Upper lobe of right lung (tissue), 1 donor: ENCODE data around the gene PIP5KL1. TPM values are rescaled to one million over a fixed set of nuclear protein-coding genes. Genes with fewer than 3 reads are reported as not detected.
A peak's percentile ranks its signal among the peaks of the same experiment; 100 is the strongest.

Experiments
- ATAC-seq: fragments of 200-7000 bp; cut with Tn5 transposase; one replicate; pipeline ENCODE4 v1.9.1; 2020; ENCODE audit warnings: mild to moderate bottlenecking, moderate library complexity
- DNase-seq: peaks from one replicate; pipeline ENCODE4 v3.0.0-alpha.2; 2020
- H3K27ac ChIP-seq: fragments of 200-600 bp; one replicate; pipeline ENCODE4 v1.8.0; 2022
- H3K27me3 ChIP-seq: fragments of 200-600 bp; one replicate; pipeline ENCODE4 v1.8.0; 2022; ENCODE audit warnings: mild to moderate bottlenecking
- H3K36me3 ChIP-seq: fragments of 200-600 bp; one replicate; pipeline ENCODE4 v1.8.0; 2022
- H3K4me1 ChIP-seq: fragments of 200-600 bp; one replicate; pipeline ENCODE4 v1.8.0; 2022
- H3K4me3 ChIP-seq: fragments of 200-600 bp; one replicate; pipeline ENCODE4 v1.8.0; 2022; ENCODE audit warnings: mild to moderate bottlenecking
- H3K9me3 ChIP-seq: fragments of 200-600 bp; one replicate; pipeline ENCODE4 v1.8.0; 2022
- intact Hi-C: fragments of 100-400 bp; cut with DNase I; formaldehyde crosslinking; loops from one replicate; pipeline ENCODE4 v1.11.0; 2022
- total RNA-seq: library from RNA; stranded (reverse); fragmentation: NEBNext Ultra II Directional; extraction: Animal tissue kit (Norgen Biotek cat#: 25700); gene quantifications from one replicate; pipeline ENCODE4 v1.2.1, GENCODE V29; 2021
- TF ChIP-seq, protein P1 (sequence below): fragments of 200-600 bp; IDR thresholded peaks from one replicate; pipeline ENCODE4 v1.8.0; 2022; ENCODE audit warnings: antibody characterized with exemption
- donor health status: DM: no; HTN: yes; CAD: no; lungs with severe emphysema.

PIP5KL1 gene
- total RNA-seq, 1 donor from 2014 or later = 3.5 TPM

DNA sequence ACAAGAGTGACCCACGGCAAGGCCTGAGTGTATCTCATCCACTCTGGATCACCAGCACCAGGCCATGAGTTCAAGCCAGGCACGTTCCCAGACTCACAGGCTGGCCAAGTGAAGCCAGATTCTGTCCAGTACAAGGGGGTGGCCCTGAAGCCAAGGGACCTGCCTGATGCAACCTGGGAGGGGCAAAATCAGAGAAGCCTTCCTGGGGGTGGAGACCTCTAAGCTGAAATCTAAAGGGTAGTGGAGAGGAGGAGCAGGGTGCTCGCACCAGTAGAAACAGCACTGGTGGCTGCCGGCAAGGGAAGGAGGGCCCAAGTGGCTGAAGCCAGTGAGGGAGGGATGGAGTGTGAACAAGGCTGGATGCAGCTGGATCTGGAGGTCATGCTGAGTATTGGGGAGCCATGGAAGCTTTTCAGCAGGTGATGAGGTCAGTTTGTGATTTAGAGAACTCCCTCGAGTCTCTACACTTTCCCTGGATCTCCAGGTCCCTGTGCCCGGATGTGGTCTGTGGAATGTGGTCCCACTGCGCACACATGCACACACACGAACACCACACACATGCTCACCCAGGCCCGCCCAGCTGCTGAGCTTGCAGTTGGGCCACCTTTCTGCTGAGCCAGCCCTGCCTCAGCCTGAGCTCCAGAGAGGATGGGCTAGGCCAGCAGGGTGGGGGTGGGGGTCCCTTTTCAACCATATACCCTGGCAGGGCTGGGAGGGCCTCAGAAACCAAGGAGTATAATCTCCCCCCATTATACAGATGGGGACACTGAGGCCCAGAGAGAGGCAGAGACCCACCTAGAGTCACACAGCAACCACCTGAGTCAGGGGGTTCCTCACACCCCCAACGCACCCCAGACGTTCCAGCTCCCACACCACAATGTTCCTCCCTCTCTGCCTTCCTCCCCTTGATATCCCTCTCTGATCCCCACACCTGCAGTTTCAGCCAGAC is 1.6 kb downstream of the PIP5KL1 start:
- peaks cover 26% of the 10 kb centered on the region for H3K4me1 ChIP-seq
- H3K36me3 ChIP-seq = no peaks in the 10 kb centered on the region
- H3K27me3 ChIP-seq = peaks cover 11% of the 10 kb centered on the region
- TF ChIP-seq, protein P1, sequence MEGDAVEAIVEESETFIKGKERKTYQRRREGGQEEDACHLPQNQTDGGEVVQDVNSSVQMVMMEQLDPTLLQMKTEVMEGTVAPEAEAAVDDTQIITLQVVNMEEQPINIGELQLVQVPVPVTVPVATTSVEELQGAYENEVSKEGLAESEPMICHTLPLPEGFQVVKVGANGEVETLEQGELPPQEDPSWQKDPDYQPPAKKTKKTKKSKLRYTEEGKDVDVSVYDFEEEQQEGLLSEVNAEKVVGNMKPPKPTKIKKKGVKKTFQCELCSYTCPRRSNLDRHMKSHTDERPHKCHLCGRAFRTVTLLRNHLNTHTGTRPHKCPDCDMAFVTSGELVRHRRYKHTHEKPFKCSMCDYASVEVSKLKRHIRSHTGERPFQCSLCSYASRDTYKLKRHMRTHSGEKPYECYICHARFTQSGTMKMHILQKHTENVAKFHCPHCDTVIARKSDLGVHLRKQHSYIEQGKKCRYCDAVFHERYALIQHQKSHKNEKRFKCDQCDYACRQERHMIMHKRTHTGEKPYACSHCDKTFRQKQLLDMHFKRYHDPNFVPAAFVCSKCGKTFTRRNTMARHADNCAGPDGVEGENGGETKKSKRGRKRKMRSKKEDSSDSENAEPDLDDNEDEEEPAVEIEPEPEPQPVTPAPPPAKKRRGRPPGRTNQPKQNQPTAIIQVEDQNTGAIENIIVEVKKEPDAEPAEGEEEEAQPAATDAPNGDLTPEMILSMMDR = no peak
- no peaks in the 10 kb centered on the region for H3K9me3 ChIP-seq
- H3K27ac ChIP-seq = no peak overlapping the region
- DNase-seq (no peak), ATAC-seq (no peak)
- intact Hi-C loops = loop anchor here (10.0 kb wide), 1 partner anchor 194 kb away; the partner anchor contains the start of gene TOR2A
- H3K4me3 ChIP-seq = no peak overlapping the region

DNA sequence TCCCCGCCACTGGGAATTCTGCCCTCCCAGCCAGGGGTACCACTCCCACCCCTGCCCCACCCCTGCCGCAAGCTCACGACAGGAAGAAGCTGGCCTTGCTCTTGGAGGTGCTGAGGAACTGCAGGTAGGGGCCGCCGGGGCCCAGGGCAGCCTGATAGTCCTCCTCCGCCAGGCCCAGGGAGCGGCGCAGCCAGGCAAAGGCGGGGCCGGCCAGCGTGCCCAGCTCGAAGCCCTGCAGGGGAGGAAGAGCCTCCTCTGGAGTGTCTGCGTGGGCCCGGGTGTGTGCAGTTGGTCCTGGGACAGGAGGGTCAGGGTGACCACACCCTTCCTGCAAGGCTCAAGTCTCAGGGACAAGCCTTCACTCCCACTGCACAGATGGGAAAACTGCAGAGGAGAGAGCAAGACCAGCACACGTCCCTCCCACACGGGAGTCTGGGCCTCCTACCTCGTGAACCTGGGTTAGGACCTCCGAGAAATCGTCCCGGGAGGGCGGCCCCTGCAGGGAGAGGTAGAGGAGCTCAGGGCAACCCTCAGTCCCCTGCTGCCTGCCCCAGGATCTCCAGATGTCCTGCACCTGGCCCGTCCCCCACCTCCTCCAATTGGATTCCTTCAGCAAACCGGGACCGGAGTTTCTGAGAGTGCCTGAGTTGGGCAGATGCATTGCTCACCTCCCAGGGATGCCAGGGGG is 2.4 kb downstream of the PIP5KL1 start:
- Histone ChIP-seq H3K4me1 (peaks cover 26% of the 10 kb centered on the region), H3K27ac (no peak overlapping the region), H3K27me3 (peaks cover 11% of the 10 kb centered on the region), H3K36me3 (no peaks in the 10 kb centered on the region), H3K9me3 (no peaks in the 10 kb centered on the region), H3K4me3 (peak overlapping the region; percentile 43)
- intact Hi-C loops = loop anchor here (10.0 kb wide), 1 partner anchor 193 kb away; the partner anchor contains the start of gene TOR2A
- peak; percentile 45 for ATAC-seq
- DNase-seq = peak; percentile 82
- TF ChIP-seq, protein P1 = no peak

DNA sequence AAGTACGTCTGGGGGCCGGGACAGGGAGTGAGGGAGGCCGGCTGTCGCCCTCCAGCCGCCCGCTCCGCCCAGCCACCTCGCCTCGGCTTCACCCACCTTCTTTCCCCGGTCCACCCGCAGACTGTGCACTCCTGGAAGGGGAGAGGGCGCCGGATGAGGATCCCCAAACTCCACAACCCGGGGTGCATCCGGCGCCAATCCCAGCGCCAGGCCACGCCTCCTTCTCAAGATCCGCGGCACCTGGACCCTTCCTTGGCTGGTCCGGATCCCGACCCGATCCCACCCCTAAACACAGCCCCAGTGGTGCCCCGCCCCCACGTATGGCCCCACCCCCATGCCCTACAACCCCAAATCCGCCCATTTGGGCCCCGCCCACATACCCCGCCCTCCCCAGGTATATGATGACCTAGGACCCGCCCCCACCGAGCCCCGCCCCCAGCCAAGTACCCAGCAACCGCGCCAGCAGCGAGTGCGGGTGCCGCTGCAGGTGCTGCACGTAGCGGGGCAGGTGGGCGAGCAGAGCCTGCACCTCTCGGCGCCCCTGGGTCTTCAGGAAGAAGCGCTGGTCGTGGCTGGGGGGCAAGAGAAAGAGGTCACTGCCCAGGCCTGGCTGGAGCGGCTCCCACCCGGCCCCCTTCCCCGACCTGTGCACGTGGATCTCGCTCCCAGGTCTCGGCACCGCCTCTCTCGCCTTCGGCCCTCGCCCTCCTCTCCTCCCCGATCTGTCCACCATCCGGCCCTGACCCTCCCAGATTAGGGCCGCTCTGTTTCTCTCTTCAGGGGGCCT is 3.2 kb downstream of the PIP5KL1 start:
- H3K9me3 ChIP-seq = no peaks in the 10 kb centered on the region
- TF ChIP-seq, protein P1 = no peak
- peak overlapping the region; percentile 43 for H3K4me3 ChIP-seq
- H3K27ac ChIP-seq = no peak overlapping the region
- intact Hi-C loops = loop anchor here (10.0 kb wide), 1 partner anchor 193 kb away; the partner anchor contains the start of gene TOR2A
- peaks cover 11% of the 10 kb centered on the region for H3K27me3 ChIP-seq
- H3K4me1 ChIP-seq = peaks cover 26% of the 10 kb centered on the region
- ATAC-seq = peak; percentile 54
- peak; percentile 90 for DNase-seq
- no peaks in the 10 kb centered on the region for H3K36me3 ChIP-seq

DNA sequence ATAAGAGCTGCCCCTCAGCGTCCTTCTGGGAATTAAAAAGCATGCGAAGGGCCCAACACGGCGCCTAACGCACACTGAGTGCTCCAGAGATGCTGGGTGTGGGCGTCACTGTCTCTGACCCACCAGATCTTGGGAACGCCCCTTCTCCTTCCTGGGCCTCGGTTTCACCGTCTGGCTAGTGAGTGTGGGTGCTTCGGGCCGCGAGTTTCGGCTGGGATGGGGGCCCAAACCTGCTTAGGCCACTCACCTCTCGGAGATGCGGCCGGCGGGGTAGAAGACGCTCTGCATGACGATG is 3.7 kb downstream of the PIP5KL1 start:
- DNase-seq (no peak), ATAC-seq (no peak)
- H3K4me1 ChIP-seq = peaks cover 28% of the 10 kb centered on the region
- intact Hi-C loops = loop anchor here (10.0 kb wide), 1 partner anchor 192 kb away; the partner anchor contains the start of gene TOR2A
- no peak overlapping the region for H3K27ac ChIP-seq
- H3K36me3 ChIP-seq = no peaks in the 10 kb centered on the region
- H3K9me3 ChIP-seq = no peaks in the 10 kb centered on the region
- H3K27me3 ChIP-seq = peaks cover 11% of the 10 kb centered on the region
- TF ChIP-seq, protein P1 = no peak
- H3K4me3 ChIP-seq = peak overlapping the region; percentile 43
